Measurements from ENCODE around the gene CCDC188.

Gene CCDC188

DNA sequence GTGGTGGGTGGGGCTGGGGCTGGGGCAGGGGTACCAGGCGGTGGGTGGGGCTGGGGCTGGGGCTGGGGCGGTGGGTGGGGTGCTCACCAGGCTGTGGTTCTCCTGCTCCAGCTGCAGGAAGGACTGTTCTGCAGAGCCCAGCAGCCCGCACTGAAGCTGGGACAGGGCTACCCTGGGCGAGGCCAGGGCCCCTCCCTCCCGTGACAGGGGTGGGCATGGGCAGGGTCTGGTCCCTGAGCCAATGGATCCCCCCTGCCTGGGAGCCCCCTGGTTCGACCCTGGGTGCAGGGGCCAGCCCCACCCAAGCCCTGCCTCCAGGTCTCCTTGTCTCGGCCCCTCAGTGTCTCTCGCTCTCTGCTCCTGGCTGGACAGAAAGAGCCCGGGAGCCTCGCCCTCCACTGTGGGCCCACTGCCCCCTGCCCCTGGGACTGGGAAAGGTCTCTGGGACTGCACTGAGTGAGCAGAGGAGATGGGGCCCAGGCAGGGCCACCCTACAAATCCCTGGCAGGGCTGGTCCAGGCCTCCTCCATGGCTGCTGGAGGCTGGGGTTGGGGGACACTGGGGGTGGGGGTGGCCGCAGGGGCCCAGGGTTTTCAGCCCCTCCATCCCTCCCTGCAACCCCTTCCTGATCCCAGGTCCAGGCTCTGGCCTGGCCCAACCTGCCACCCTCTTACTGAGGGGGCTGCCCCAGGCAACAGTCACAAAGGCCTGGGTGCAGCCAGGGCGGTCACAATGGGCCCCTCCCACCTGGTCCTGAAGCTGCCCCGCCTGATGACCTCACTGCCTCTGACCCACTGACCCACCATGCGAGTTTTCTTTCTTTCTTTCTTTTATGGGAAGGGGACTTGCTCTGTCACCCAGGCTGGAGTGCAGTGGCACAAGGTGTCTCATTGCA, at the start of gene CCDC188:
TSS of gene CCDC188 (minus strand) at position 675 of the 895 bp plus-strand sequence. CDS start at position 606, 69 bp downstream.
- DNase-seq (ENCODE audit: low read depth, low spot score): no peak

DNA sequence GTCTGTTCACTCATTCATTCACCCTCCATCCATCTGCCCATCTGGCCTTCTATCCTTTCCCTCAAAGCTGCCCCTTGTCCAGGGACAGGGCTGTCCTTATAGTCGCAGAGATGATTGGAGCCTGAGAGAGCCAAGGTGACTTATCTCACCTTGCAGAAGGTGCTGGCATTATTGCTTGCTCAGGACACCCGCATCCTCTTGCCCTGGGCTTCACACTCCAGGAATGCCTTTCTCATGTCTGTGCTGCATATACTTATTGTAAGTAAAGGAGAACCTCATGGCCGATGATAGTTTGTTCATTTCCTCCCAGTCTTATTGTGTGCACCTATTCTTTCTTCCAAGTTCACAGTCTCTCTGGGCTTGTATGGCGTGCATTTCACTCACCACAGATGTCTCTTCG, 49.1 kb upstream of the CCDC188 start:
- DNase-seq (ENCODE audit: low read depth, low spot score): no peak

DNA sequence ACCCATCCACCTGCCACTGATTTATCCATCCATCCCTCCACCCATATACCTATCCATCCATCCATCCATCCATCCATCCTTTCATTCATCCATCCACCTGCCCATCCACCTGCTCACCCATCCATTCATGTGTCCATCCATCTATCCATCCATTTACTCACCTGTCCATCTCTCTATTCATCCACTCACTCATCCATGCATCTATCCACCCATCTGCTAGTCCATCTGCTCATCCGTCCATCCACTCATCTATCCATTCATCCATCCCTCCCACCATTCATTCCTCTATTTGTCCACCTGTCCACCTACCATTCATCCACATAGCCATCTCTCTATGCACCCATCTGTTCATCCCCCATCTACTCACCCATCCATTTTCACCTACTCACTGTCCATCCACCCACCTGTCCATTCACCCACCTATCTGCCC, 48.6 kb upstream of the CCDC188 start:
- DNase-seq (ENCODE audit: low read depth, low spot score): no peak

DNA sequence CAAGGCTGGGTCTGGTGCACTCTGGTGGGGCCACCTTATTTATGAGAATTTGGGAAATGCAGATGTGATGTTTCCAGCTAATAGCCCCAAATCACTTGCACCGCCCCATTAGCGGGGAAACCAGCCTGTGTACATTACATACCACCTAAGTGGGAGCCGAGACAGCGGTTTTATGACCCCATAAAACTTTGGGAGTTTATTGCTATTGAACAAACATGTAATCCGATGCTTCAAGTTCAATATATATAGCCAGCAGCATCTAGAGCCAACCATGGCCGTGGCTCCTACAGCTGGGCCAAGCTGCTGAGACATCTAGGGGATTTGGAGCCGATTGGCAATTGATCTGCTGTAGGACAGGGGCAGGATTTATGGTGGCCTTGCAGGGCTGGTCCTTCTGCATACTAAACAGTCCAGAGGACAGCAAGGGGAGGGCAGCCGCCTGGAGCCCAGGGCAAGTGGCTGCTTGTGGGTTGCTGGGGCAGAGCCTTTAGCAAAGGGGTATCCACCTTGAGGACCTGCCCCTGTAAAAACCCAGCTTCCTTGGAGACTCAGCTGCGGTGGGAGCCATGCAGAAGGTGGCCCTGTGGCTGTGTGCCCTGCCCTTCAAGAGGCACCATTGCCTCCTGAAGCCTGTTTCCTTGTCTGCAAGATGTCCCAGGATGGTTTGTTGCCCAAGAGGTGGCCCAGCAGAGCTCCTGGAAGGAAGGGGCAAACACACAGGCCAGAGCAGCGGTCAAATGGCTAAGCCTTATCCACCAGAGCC, 47.9 kb upstream of the CCDC188 start:
- DNase-seq (ENCODE audit: low read depth, low spot score): no peak

- no peak for DNase-seq (ENCODE audit: low read depth, low spot score)
Measured at GRCh38 chr22:20197407-20198030, 46.7 kb upstream of the CCDC188 start.

GRCh38 chr22:20196094-20196842, 45.4 kb upstream of the CCDC188 start:
- DNase-seq (ENCODE audit: low read depth, low spot score): no peak

DNA sequence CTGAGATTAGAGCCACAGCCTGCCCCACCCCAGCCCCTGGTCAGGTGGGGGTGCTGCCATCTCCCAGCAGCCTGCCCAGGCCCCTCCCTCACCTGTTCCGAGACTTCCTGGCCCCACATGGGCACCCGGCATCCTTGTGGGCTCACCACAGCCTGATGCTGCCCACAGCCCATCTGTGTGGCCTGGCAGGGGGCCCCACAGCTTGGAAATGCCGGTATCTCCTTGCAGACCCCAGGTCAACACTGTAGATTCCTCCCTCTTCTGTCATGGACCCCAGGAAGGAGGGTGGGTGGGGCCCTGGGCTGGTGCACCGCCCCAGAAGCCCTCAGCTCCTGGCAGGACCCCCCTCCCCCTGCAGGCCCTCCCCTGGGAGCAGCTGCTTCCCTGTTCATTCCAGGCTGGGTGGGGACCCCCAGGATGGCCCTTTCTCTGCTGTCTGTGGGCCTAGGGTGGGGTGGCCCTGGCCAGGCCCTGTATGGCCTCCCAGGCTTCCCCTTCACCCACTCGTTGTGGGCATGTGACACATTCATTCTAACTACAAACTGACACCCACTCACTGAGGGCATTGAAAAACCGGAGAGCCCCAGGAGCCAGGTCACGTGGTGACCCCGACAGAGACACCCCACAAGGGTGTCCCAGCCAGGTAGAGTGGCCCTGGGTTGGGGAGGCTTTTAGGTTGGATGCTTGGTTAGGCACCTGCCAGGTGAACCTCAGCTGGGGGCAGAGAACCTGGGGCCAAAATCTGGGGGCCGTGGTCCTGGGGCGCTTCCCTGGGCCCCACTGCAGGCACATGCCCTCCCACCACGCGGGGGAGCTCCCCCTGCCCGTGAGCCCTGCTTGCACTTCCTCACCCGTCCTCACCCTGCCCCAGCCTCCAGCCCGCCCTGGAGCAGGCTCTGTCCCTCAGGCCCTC, 44.1 kb upstream of the CCDC188 start:
- no peak for DNase-seq (ENCODE audit: low read depth, low spot score)

- no peak for DNase-seq (ENCODE audit: low read depth, low spot score)
Measured at GRCh38 chr22:20193761-20194494, 43.1 kb upstream of the CCDC188 start.

GRCh38 chr22:20192972-20193760, 42.3 kb upstream of the CCDC188 start:
- DNase-seq (ENCODE audit: low read depth, low spot score): no peak

GRCh38 chr22:20192293-20192971, 41.6 kb upstream of the CCDC188 start:
- DNase-seq (ENCODE audit: low read depth, low spot score): no peak

- no peak for DNase-seq (ENCODE audit: low read depth, low spot score)
Measured at GRCh38 chr22:20191803-20192202, 40.9 kb upstream of the CCDC188 start.

DNA sequence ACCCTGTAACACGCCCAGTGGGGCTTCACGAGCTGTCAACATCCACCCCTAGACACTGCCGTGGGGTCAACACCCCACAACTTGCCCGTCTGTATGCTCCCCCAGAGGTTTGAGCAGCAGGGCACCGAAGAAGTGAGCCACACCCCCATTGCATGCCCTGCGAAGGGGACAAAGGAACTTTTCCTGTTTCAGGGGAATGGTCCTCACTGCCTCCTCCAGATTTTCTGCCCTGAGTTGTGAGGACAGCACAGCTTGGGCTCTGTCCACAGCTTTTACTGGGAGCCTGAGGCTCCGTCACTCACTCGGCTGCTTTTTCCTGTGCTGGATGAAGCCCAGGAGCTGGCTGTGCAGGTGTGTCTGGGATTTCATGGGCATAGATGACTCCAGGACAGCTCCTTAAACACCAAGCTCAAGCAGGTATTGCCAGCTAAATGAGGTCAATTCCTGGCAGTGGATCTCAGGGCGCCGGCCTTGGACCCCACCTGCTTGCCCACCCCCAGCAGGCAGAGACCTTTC, 40.2 kb upstream of the CCDC188 start:
- DNase-seq (ENCODE audit: low read depth, low spot score): no peak

- no peak for DNase-seq (ENCODE audit: low read depth, low spot score)
Measured at GRCh38 chr22:20188567-20188877, 37.7 kb upstream of the CCDC188 start.

DNA sequence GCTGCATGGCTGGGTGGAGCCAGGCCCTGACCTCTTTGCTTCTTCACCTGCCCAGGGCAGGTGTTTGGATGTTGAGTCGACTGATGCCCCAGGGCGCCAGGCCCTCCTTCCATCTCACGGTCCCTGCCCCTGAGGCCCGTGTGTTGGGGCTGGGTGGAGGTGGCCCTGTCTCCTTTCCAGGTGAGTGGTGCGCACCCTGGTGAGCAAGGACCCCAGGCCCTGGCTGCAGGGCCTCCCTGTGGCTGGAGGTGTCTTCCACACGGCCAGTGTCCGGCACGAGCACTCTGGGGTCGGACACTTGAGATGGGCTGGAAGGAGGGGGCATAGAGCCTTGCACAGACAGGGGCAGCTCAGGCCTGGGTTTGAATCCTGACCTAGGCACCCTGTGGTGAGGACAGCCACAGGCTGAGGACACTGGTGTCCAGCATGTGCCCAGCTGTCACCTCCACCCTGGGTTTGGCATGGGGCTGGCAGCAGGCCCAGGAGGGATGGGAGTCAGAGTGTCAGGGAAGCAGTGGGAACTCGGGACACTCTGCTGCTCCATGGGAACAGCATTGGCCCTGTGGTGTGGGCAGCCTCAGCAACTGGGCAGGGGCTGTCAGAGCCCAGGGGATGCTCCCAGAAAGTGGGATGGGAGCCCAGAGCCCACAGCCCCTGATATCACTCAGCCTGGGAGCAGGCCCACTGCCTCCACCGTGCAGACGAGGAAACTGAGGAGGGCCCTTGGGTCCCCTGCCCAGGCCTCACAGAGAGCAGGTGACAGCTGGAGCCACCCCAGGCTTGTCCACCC, 37.1 kb upstream of the CCDC188 start:
- DNase-seq (ENCODE audit: low read depth, low spot score): no peak

DNA sequence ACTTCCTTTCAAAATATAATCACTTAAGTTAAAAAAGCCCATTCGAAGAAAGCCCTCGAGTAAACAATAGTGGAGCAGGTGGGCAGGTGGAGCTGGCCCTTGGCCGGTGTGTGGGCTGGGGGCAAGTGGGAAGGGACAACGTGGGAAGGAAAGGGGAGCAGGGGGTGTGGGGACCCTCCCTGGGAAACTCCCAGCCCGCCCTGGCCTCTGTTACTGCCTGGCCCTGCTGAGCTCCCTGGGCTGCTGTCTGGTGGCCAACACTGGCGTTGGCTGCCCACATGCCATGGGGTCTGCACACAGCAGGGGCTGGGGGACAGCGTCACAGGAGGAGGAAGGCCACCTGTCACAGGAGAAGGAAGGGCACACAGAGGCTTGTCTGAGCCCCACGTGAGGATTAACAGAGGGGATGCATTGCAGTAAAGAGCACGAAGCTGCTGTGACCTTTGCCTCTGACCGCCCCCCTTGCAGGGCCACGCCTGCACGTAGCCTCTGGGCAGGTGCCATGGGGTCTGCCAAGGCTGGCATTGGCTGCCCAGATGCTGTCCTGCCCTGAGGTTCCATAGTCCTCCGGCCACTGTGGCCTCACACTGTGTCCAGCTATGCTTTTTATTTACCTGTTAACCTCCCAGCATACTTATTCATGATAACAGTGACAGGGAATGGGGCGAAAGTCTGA, 36.2 kb upstream of the CCDC188 start:
- DNase-seq (ENCODE audit: low read depth, low spot score): no peak

DNA sequence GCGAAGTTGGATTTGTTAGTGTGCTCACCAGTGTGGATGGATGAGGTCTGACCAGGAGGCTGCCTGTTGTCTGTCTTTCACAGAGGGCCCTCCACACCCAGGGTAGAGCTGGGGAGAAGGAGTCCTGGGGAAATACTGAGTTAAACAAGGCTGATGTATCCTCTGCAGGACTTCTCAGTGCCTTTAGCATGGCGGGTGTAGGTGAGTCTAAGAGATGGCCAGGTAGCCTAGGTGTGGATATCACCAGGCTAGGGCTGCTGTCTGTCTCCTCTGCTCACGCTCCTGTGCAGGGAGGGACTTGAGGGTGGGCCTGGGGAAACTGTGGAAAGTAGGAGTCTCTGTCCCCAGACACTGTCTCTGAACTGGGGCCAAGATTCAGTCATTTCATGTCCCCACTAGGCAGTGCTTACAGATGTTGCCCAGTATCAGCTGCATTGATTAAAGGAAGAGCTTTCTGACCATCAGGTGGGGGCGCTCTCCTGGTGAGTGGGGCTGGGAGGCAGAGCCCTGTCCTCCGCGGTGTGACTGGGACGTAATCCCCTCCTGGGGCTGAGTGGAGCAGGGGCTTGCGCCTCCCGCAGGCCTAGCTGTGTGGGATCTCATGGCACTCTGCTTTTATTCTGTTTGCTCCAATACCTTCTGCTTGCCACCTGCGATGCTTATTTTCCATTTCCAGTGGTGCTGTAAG, 35.5 kb upstream of the CCDC188 start:
- DNase-seq (ENCODE audit: low read depth, low spot score): peak; percentile 42

All from iPS DF 19.7 (cell line).